SK-N-MC (cell line): ENCODE data around the gene LEFTY1.

Source experiments
- EZH2 ChIP-seq: fragments of 200-600 bp; sonication (generic); IDR thresholded peaks from one replicate; pipeline ENCODE4 v1.6.1; 2017; ENCODE audit warnings: antibody characterized with exemption
- FOXP2 ChIP-seq: optimal IDR thresholded peaks from 2 replicates; pipeline ENCODE3; 2011; ENCODE audit warnings: mild to moderate bottlenecking, moderate library complexity; ENCODE audit not compliant: insufficient read depth; ENCODE audit errors: extremely low read length, control extremely low read depth
- POLR2AphosphoS5 ChIP-seq: IDR thresholded peaks from 2 replicates; pipeline ENCODE4 v1.6.1; 2012; ENCODE audit warnings: mild to moderate bottlenecking, low read depth, low read length, borderline replicate concordance

DNA sequence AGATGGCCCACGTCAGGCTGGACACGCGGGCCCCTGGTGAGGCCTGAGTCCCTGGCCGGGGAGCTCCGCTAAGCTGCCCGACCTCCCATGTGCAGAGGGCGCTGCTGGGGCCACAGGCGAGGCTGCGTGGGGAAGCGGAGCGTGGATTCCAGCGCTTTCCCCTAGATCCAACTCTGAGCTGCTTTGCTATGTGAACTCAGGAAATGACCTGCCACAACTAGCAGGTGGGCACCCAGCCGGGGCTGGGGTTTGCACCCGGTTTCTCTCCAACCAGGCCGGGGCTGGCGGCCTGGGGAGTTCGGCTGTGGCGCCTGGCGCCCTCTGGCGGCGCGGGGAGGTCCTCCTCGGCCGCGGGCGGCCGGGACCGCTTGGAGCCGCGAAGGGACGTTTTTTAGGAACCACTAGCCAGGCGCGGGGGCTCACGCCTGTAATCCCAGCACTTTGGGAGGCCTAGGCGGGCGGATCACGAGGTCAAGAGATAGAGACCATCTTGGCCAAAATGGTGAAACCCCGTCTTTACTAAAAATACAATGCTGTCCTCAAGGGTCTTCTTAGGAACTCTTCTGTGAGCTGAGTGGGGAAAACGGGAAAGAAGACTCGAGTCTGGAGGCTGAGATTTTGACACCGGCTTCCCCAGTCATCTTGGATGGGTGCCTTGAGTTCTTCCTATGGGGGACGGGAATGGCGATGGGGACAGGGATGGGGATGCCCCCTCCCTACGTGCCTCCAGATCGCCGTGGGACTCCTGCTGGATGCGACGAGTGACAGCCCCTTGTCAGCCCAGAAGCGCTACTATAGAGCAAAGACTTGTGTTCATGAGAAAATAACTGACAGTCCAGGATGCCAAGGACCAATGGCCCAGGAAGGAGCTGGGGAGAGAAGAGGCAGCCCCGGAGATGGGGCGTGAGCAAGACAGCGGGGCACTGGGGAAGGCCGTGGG, 22.5 kb upstream of the LEFTY1 start:
- TF ChIP-seq EZH2 (no peak), POLR2AphosphoS5 (no peak), FOXP2 (no peak)
